ENCODE data around the gene GRB10. TPM values are rescaled to one million over a fixed set of nuclear protein-coding genes. Genes with fewer than 3 reads are reported as not detected.

Gene GRB10
- total RNA-seq, 1 donor from 2014 or later: 48.6 TPM

GRCh38 chr7:50591098-50591479, 191.6 kb downstream of the GRB10 start:
- no peaks in the 10 kb centered on the region for H3K27me3 ChIP-seq
- no peak overlapping the region for H3K27ac ChIP-seq
- H3K36me3 ChIP-seq: no peaks in the 10 kb centered on the region
- intact Hi-C loops (cut with DNase I): no loop called here
- TF ChIP-seq POLR2AphosphoS5 (IDR thresholded peaks at IDR 0.05; ENCODE audit: insufficient read depth in 1 of 2, low read depth in 1 of 2) (no peak), CTCF (IDR thresholded peaks at IDR 0.05) (no peak), POLR2A (IDR thresholded peaks at IDR 0.05) (no peak)
- no peak overlapping the region for H3K4me3 ChIP-seq
- no peaks in the 10 kb centered on the region for H3K4me1 ChIP-seq
- DNase-seq (ENCODE audit: extremely low spot score in 2 of 2): no peak
- no peaks in the 10 kb centered on the region for H3K9me3 ChIP-seq

- H3K27me3 ChIP-seq: no peaks in the 10 kb centered on the region
- H3K4me1 ChIP-seq: no peaks in the 10 kb centered on the region
- no peaks in the 10 kb centered on the region for H3K9me3 ChIP-seq
- no peaks in the 10 kb centered on the region for H3K36me3 ChIP-seq
- H3K27ac ChIP-seq: no peak overlapping the region
- no peak for DNase-seq (ENCODE audit: extremely low spot score in 2 of 2)
- no peak overlapping the region for H3K4me3 ChIP-seq
- no peak for TF ChIP-seq POLR2AphosphoS5 (IDR thresholded peaks at IDR 0.05; ENCODE audit: insufficient read depth in 1 of 2, low read depth in 1 of 2)
- intact Hi-C loops (cut with DNase I): no loop called here
These were observed 192.2 kb downstream of the GRB10 start for GRCh38 chr7:50590535-50590934.

GRCh38 chr7:50589364-50589763, 193.3 kb downstream of the GRB10 start:
- H3K4me3 ChIP-seq: no peak overlapping the region
- no peaks in the 10 kb centered on the region for H3K4me1 ChIP-seq
- intact Hi-C loops (cut with DNase I): no loop called here
- H3K27ac ChIP-seq: no peak overlapping the region
- no peaks in the 10 kb centered on the region for H3K36me3 ChIP-seq
- H3K9me3 ChIP-seq: no peaks in the 10 kb centered on the region
- DNase-seq (ENCODE audit: extremely low spot score in 2 of 2): no peak
- no peaks in the 10 kb centered on the region for H3K27me3 ChIP-seq
- TF ChIP-seq POLR2AphosphoS5 (IDR thresholded peaks at IDR 0.05; ENCODE audit: insufficient read depth in 1 of 2, low read depth in 1 of 2): no peak
- TF ChIP-seq CTCF (IDR thresholded peaks at IDR 0.05): no peak
- TF ChIP-seq POLR2A (IDR thresholded peaks at IDR 0.05): no peak

- TF ChIP-seq CTCF (IDR thresholded peaks at IDR 0.05): no peak
- TF ChIP-seq POLR2AphosphoS5 (IDR thresholded peaks at IDR 0.05; ENCODE audit: insufficient read depth in 1 of 2, low read depth in 1 of 2): no peak
- no peak for TF ChIP-seq POLR2A (IDR thresholded peaks at IDR 0.05)
- intact Hi-C loops (cut with DNase I): no loop called here
- H3K36me3 ChIP-seq: no peaks in the 10 kb centered on the region
- no peak overlapping the region for H3K4me3 ChIP-seq
- no peak overlapping the region for H3K27ac ChIP-seq
- no peak for DNase-seq (ENCODE audit: extremely low spot score in 2 of 2)
- H3K4me1 ChIP-seq: no peaks in the 10 kb centered on the region
- no peaks in the 10 kb centered on the region for H3K9me3 ChIP-seq
- H3K27me3 ChIP-seq: no peaks in the 10 kb centered on the region
These were observed 193.8 kb downstream of the GRB10 start for GRCh38 chr7:50588937-50589336.

DNA sequence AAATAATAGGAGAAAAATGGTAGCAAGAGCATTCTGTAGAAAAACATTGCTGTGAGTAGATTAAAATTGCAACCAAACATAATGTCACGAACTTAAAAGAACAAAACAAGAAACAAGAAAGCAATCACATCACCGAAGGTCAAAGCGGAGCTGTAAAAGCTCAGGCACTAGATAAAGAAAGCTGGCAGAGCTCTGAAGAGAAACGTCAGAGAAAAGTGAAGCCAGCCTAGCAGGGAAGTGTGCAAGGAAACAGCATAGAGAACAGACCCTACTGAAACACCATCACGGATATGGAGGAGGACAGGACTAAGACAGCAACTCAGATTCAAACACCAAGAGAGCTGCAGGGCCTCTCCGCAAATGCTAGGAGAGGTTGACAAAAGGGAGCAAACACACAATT, 195.0 kb downstream of the GRB10 start:
- intact Hi-C loops (cut with DNase I): no loop called here
- Histone ChIP-seq H3K27ac (no peak overlapping the region), H3K4me3 (no peak overlapping the region), H3K4me1 (no peaks in the 10 kb centered on the region), H3K36me3 (no peaks in the 10 kb centered on the region), H3K9me3 (no peaks in the 10 kb centered on the region), H3K27me3 (no peaks in the 10 kb centered on the region)
- no peak for DNase-seq (ENCODE audit: extremely low spot score in 2 of 2)
- TF ChIP-seq POLR2AphosphoS5 (IDR thresholded peaks at IDR 0.05; ENCODE audit: insufficient read depth in 1 of 2, low read depth in 1 of 2) (no peak), POLR2A (IDR thresholded peaks at IDR 0.05) (no peak), CTCF (IDR thresholded peaks at IDR 0.05) (no peak)
